Measurements from ENCODE around the gene NUCKS1. TPM values are rescaled to one million over a fixed set of nuclear protein-coding genes. Genes with fewer than 3 reads are reported as not detected.

Gene NUCKS1
- polyA plus RNA-seq, 3 donors = 4.2 to 4.9 (median 4.2) TPM

DNA sequence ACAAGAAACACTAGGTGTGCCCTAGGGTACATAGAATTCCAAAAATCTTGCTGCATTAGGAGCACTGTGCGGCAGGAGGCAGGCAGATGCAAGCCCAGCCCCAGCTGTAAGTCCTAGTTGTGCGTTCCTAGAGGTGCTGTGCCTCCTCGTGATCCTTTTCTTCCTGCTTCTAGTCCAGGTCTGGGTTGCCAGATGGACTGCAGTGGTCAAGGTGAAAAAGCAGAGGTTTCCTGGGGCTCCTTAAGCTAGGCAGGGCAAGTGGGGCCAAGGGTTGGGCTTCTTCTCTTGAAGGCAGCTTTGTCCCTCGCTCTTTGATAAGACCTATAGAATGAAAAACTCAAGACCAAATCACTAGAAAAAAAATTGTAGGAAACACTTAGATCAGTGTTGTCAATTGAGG, 48.1 kb downstream of the NUCKS1 start:
- Histone ChIP-seq H3K79me2 (ENCODE audit: insufficient read depth, low read length) (no peaks in the 10 kb centered on the region), H3K27ac (ENCODE audit: low read depth in 1 of 2, low read length in 2 of 2) (no peak overlapping the region), H3K9ac (ENCODE audit: insufficient read depth, low read length, poor library complexity, severe bottlenecking) (no peak overlapping the region), H3K4me2 (replicated peaks; ENCODE audit: extremely low read depth, low read length, poor library complexity, severe bottlenecking) (no peak overlapping the region), H3K27me3 (ENCODE audit: control insufficient read depth in 2 of 2, insufficient read depth in 2 of 2, low read length in 2 of 2) (peaks cover 0 to 4% of the 10 kb centered on the region in 2 donors), H3K4me1 (ENCODE audit: control insufficient read depth in 1 of 2, insufficient read depth in 2 of 2, low read length in 2 of 2) (peaks cover 22 to 24% of the 10 kb centered on the region in 2 donors), H3K36me3 (replicated peaks in 1 of 2; ENCODE audit: control insufficient read depth in 1 of 2, insufficient read depth in 2 of 2, low read length in 2 of 2) (no peaks in the 10 kb centered on the region), H4K20me1 (ENCODE audit: insufficient read depth, low read length) (no peaks in the 10 kb centered on the region), H2AFZ (ENCODE audit: insufficient read depth, low read depth, low read length, poor library complexity, severe bottlenecking) (no peak overlapping the region), H3K9me3 (replicated peaks in 1 of 2; ENCODE audit: control insufficient read depth in 1 of 2, insufficient read depth in 1 of 2, low read length in 2 of 2) (no peaks in the 10 kb centered on the region), H3K4me3 (replicated peaks in 1 of 3; ENCODE audit: low read depth in 2 of 3, low read length in 3 of 3) (no peak overlapping the region)
- TF ChIP-seq, protein P1, sequence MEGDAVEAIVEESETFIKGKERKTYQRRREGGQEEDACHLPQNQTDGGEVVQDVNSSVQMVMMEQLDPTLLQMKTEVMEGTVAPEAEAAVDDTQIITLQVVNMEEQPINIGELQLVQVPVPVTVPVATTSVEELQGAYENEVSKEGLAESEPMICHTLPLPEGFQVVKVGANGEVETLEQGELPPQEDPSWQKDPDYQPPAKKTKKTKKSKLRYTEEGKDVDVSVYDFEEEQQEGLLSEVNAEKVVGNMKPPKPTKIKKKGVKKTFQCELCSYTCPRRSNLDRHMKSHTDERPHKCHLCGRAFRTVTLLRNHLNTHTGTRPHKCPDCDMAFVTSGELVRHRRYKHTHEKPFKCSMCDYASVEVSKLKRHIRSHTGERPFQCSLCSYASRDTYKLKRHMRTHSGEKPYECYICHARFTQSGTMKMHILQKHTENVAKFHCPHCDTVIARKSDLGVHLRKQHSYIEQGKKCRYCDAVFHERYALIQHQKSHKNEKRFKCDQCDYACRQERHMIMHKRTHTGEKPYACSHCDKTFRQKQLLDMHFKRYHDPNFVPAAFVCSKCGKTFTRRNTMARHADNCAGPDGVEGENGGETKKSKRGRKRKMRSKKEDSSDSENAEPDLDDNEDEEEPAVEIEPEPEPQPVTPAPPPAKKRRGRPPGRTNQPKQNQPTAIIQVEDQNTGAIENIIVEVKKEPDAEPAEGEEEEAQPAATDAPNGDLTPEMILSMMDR (IDR thresholded peaks at IDR 0.05) = no peak
- WGBS (ENCODE audit: insufficient coverage) = 93% methylated on average over 2 of the region's 4 CpGs
- Mint-ChIP-seq H3K36me3 (peaks cover 16 to 22% of the 10 kb centered on the region in 2 donors), H3K27ac (no peak overlapping the region), H3K4me1 (peaks cover 28% of the 10 kb centered on the region), H3K9me3 (peaks cover 0 to 5% (median 0%) of the 10 kb centered on the region in 7 donors), H3K4me3 (no peak overlapping the region), H3K27me3 (ENCODE audit: low read depth in 3 of 3) (peaks cover 7 to 14% (median 13%) of the 10 kb centered on the region in 3 donors)
- intact Hi-C loops (cut with micrococcal nuclease) = no loop called here
- no peak for DNase-seq

DNA sequence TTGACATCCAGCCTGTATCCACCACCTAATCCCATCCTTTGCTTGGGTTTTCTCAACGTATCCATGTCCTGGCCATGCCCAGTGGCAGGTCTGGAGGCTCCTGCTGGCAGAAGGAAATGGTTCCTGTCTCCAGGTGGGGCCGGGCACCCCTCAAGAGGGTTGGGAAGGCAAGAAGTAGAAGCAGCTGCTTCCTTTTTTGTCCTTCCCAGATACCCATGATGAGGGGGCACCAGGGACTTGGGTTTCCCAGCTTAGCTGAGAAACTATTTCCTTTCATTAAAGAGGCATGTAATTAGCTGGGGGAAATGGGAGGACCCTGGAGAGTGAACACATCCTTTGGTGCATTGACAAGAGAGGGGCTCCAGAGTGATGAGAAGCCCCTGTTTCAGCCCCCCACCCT, 48.6 kb downstream of the NUCKS1 start:
- Histone ChIP-seq H3K27ac (ENCODE audit: low read depth in 1 of 2, low read length in 2 of 2) (no peak overlapping the region), H2AFZ (ENCODE audit: insufficient read depth, low read depth, low read length, poor library complexity, severe bottlenecking) (no peak overlapping the region), H3K9me3 (replicated peaks in 1 of 2; ENCODE audit: control insufficient read depth in 1 of 2, insufficient read depth in 1 of 2, low read length in 2 of 2) (no peaks in the 10 kb centered on the region), H4K20me1 (ENCODE audit: insufficient read depth, low read length) (no peaks in the 10 kb centered on the region), H3K79me2 (ENCODE audit: insufficient read depth, low read length) (no peaks in the 10 kb centered on the region), H3K9ac (ENCODE audit: insufficient read depth, low read length, poor library complexity, severe bottlenecking) (no peak overlapping the region), H3K36me3 (replicated peaks in 1 of 2; ENCODE audit: control insufficient read depth in 1 of 2, insufficient read depth in 2 of 2, low read length in 2 of 2) (no peaks in the 10 kb centered on the region), H3K4me2 (replicated peaks; ENCODE audit: extremely low read depth, low read length, poor library complexity, severe bottlenecking) (no peak overlapping the region), H3K27me3 (ENCODE audit: control insufficient read depth in 2 of 2, insufficient read depth in 2 of 2, low read length in 2 of 2) (peaks cover 0 to 6% of the 10 kb centered on the region in 2 donors), H3K4me3 (replicated peaks in 1 of 3; ENCODE audit: low read depth in 2 of 3, low read length in 3 of 3) (no peak overlapping the region), H3K4me1 (ENCODE audit: control insufficient read depth in 1 of 2, insufficient read depth in 2 of 2, low read length in 2 of 2) (peaks cover 17 to 22% of the 10 kb centered on the region in 2 donors)
- no peak for DNase-seq
- TF ChIP-seq, protein P1 (IDR thresholded peaks at IDR 0.05) = no peak
- intact Hi-C loops (cut with micrococcal nuclease) = no loop called here
- peaks cover 0 to 5% (median 0%) of the 10 kb centered on the region in 7 donors for H3K9me3 Mint-ChIP-seq
- H3K4me3 Mint-ChIP-seq = no peak overlapping the region
- no peak overlapping the region for H3K27ac Mint-ChIP-seq
- peaks cover 23% of the 10 kb centered on the region for H3K4me1 Mint-ChIP-seq
- H3K27me3 Mint-ChIP-seq (ENCODE audit: low read depth in 3 of 3) = peaks cover 8 to 19% (median 18%) of the 10 kb centered on the region in 3 donors
- WGBS (ENCODE audit: insufficient coverage) = 0% methylated on average over 1 of the region's 2 CpGs
- peaks cover 16 to 22% of the 10 kb centered on the region in 2 donors for H3K36me3 Mint-ChIP-seq
